Kidney (tissue), 14 donors: Measurements from ENCODE around the gene TM4SF18. TPM values are rescaled to one million over a fixed set of nuclear protein-coding genes. Genes with fewer than 3 reads are reported as not detected.

ENCODE experiments used
- DNase-seq, 5 donors: peaks; one replicate each; pipeline ENCODE4 v3.0.0-alpha.2; 2013 to 2020
- FAIRE-seq: peaks from 2 replicates; lab custom pipeline; 2012; peaks lifted over from hg19 to GRCh38; lab: Jason Lieb, UNC
- H3K27ac ChIP-seq, 2 donors: one replicate each; pipeline ENCODE4 v1.7.0; 2013; ENCODE audit warnings: low read depth in 2 of 2, low read length in 2 of 2, inconsistent platforms in 1 of 2
- H3K27me3 ChIP-seq: one replicate; pipeline ENCODE4 v1.7.1; 2013; ENCODE audit warnings: low read length, inconsistent platforms; ENCODE audit not compliant: control insufficient read depth, insufficient read depth
- H3K36me3 ChIP-seq, 3 donors: one replicate each; pipeline versions ENCODE4 v1.7.0 to v1.7.1; 2013; ENCODE audit warnings: low read length in 3 of 3, control low read depth in 1 of 3, inconsistent platforms in 1 of 3; ENCODE audit not compliant: insufficient read depth in 3 of 3, control insufficient read depth in 2 of 3
- H3K4me1 ChIP-seq, 3 donors: one replicate each; pipeline versions ENCODE4 v1.7.0 to v1.7.1; 2013; ENCODE audit warnings: low read length in 3 of 3, inconsistent platforms in 1 of 3, low read depth in 1 of 3; ENCODE audit not compliant: control insufficient read depth in 2 of 3, insufficient read depth in 2 of 3
- H3K4me3 ChIP-seq, 3 donors: one replicate each; pipeline versions ENCODE4 v1.7.0 to v1.8.1; 2013; ENCODE audit warnings: low read length in 3 of 3, control low read depth in 1 of 3, inconsistent platforms in 1 of 3
- H3K9ac ChIP-seq, 3 donors: one replicate each; pipeline versions ENCODE4 v1.7.0 to v1.7.1; 2013; ENCODE audit warnings: low read length in 3 of 3, control low read depth in 1 of 3, inconsistent platforms in 1 of 3
- H3K9me3 ChIP-seq, 3 donors: one replicate each; pipeline versions ENCODE4 v1.7.0 to v1.7.1; 2013; ENCODE audit warnings: low read length in 3 of 3, control low read depth in 1 of 3, inconsistent platforms in 1 of 3; ENCODE audit not compliant: control insufficient read depth in 2 of 3, insufficient read depth in 1 of 3
- intact Hi-C: fragments of 100-400 bp; cut with DNase I; formaldehyde crosslinking; loops from one replicate; pipeline ENCODE4 v1.11.1; 2022
- polyA plus RNA-seq: library from polyadenylated mRNA; stranded (reverse); fragments of 350-450 nt; fragmentation: Illumina TruSeq; extraction: RNeasy Lipid Tissue Mini Kit (QIAGEN cat#74804); gene quantifications from one replicate; pipeline ENCODE4 v1.2.3, GENCODE V29; 2014; ENCODE audit warnings: low read depth, low replicate concordance; ENCODE audit not compliant: insufficient read depth
- total RNA-seq: library from RNA; stranded (reverse); fragmentation: NEBNext Ultra II Directional; extraction: Animal tissue kit (Norgen Biotek cat#: 25700); gene quantifications from one replicate; pipeline ENCODE4 v1.2.1, GENCODE V29; 2021
- TF ChIP-seq, protein P1 (sequence below): IDR thresholded peaks from 3 replicates; pipeline ENCODE4 v1.5.1; 2012; ENCODE audit warnings: mild to moderate bottlenecking, moderate library complexity, borderline replicate concordance; ENCODE audit not compliant: insufficient read depth; ENCODE audit errors: extremely low read depth
- donor health status: control.
- donor health status: control.
- donor health status: control.
- donor health status: control.
- donor health status: control.
- donor health status: DM: yes; HTN: yes; CAD: no.
- donor health status: Normal renal cell carcinoma (clear cell type).

Gene TM4SF18
- total and polyA plus RNA-seq, 2 donors from 2014 or later = 14.2 to 19.7 TPM

GRCh38 chr3:149366031-149366430 lies 32.6 kb upstream of the TM4SF18 start:
- no peak overlapping the region for H3K9ac ChIP-seq
- TF ChIP-seq, protein P1, sequence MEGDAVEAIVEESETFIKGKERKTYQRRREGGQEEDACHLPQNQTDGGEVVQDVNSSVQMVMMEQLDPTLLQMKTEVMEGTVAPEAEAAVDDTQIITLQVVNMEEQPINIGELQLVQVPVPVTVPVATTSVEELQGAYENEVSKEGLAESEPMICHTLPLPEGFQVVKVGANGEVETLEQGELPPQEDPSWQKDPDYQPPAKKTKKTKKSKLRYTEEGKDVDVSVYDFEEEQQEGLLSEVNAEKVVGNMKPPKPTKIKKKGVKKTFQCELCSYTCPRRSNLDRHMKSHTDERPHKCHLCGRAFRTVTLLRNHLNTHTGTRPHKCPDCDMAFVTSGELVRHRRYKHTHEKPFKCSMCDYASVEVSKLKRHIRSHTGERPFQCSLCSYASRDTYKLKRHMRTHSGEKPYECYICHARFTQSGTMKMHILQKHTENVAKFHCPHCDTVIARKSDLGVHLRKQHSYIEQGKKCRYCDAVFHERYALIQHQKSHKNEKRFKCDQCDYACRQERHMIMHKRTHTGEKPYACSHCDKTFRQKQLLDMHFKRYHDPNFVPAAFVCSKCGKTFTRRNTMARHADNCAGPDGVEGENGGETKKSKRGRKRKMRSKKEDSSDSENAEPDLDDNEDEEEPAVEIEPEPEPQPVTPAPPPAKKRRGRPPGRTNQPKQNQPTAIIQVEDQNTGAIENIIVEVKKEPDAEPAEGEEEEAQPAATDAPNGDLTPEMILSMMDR = no peak
- no peaks in the 10 kb centered on the region for H3K9me3 ChIP-seq
- peaks cover 0 to 8% (median 2%) of the 10 kb centered on the region in 3 donors for H3K4me1 ChIP-seq
- H3K27ac ChIP-seq = no peak overlapping the region
- H3K36me3 ChIP-seq = peaks cover 0 to 1% (median 0%) of the 10 kb centered on the region in 3 donors
- no peak for DNase-seq
- H3K4me3 ChIP-seq = no peak overlapping the region
- H3K27me3 ChIP-seq = no peaks in the 10 kb centered on the region
- intact Hi-C loops = no loop called here
- FAIRE-seq = no peak

- DNase-seq (no peak), FAIRE-seq (no peak)
- no peaks in the 10 kb centered on the region for H3K27me3 ChIP-seq
- intact Hi-C loops = no loop called here
- H3K27ac ChIP-seq = no peak overlapping the region
- TF ChIP-seq, protein P1 = no peak
- peaks cover 0 to 3% (median 2%) of the 10 kb centered on the region in 3 donors for H3K4me1 ChIP-seq
- no peaks in the 10 kb centered on the region for H3K9me3 ChIP-seq
- no peak overlapping the region for H3K9ac ChIP-seq
- H3K36me3 ChIP-seq = no peaks in the 10 kb centered on the region
- H3K4me3 ChIP-seq = no peak overlapping the region
Observed at GRCh38 chr3:149364624-149365023, 31.2 kb upstream of the TM4SF18 start.

GRCh38 chr3:149363053-149363452 lies 29.6 kb upstream of the TM4SF18 start:
- Histone ChIP-seq H3K27me3 (no peaks in the 10 kb centered on the region), H3K36me3 (no peaks in the 10 kb centered on the region), H3K4me3 (no peak overlapping the region), H3K9me3 (no peaks in the 10 kb centered on the region), H3K9ac (no peak overlapping the region), H3K4me1 (peaks cover 0 to 2% (median 0%) of the 10 kb centered on the region in 3 donors), H3K27ac (no peak overlapping the region)
- DNase-seq (no peak), FAIRE-seq (no peak)
- TF ChIP-seq, protein P1 = no peak
- intact Hi-C loops = no loop called here

DNA sequence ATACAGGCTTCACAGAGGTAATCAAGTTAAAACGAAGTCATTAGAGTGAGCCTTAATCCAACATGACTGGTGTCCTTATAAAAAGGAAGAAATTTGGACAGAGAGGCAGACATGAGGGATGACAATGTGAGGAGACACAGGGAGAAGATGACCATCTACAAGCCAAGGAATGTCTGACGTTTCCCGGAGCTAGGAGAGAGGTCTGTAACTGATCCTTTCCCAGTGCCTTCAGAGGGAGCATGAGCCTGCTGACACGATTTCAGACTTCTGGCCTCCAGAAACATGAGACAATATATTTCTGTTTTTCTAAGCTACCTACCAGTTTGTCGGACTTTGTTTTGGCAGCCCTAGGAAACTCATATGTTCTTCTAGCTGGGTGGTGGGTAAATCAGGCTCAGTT lies 28.9 kb upstream of the TM4SF18 start:
- no peak overlapping the region for H3K9ac ChIP-seq
- no peak overlapping the region for H3K27ac ChIP-seq
- H3K4me3 ChIP-seq = no peak overlapping the region
- peak in 1 of 5 donors; percentile 18 for DNase-seq
- H3K4me1 ChIP-seq = peaks cover 0 to 2% (median 0%) of the 10 kb centered on the region in 3 donors
- intact Hi-C loops = no loop called here
- H3K36me3 ChIP-seq = no peaks in the 10 kb centered on the region
- FAIRE-seq = no peak
- TF ChIP-seq, protein P1 = no peak
- no peaks in the 10 kb centered on the region for H3K27me3 ChIP-seq
- H3K9me3 ChIP-seq = no peaks in the 10 kb centered on the region
